LNCaP clone FGC (cell line): ENCODE results near the gene KCNG2.

Source experiments
- DNase-seq: peaks from one replicate; pipeline ENCODE4 v3.0.0-alpha.2; 2011; ENCODE audit warnings: low read depth
- H3K4me3 ChIP-seq: 2 replicates; pipeline ENCODE4 v1.5.1; 2011; ENCODE audit warnings: mild to moderate bottlenecking, low read depth, low read length, control low read depth
- TF ChIP-seq, protein P1 (sequence below): IDR thresholded peaks from 2 replicates; pipeline ENCODE4 v1.5.1; 2012; ENCODE audit warnings: mild to moderate bottlenecking; ENCODE audit not compliant: control insufficient read depth, insufficient read depth; ENCODE audit errors: extremely low read depth

The KCNG2 gene

DNA sequence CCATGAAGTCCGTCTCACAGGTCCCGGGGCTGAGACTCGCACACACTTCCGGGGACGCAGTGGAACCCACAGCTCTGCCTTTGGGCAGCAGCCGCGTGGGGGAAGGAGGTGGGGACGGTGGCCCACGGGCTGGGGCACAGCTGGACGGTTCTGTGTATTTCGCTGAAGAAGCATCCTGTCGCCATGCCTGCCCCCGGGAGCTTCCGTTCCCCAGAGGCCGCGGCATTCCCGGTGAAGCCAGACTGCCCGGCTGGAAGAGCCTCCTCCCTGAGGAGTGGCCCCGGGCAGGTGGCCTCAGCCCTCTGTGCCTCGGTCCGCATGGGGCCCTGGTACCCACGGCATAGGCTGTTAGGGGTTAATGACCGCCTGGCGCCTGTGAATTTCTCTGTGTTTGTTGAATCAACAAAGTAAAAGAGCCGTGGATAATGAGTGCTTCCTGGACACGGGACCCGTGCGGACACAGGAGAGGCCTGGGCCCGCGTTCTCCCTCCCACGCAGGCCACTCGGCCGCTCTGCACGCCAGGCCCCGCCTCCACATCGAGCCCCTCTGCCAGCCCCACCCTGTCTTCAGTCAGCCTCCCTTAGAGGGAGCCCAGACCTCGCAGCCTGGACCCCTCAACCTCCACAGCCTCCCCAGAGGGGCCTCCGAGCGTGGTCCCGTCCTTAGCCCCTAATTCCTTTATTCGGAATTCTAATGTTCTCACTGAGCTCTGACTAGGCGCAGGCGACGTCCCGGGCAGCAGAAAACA lies 51.0 kb downstream of the KCNG2 start:
- TF ChIP-seq, protein P1, sequence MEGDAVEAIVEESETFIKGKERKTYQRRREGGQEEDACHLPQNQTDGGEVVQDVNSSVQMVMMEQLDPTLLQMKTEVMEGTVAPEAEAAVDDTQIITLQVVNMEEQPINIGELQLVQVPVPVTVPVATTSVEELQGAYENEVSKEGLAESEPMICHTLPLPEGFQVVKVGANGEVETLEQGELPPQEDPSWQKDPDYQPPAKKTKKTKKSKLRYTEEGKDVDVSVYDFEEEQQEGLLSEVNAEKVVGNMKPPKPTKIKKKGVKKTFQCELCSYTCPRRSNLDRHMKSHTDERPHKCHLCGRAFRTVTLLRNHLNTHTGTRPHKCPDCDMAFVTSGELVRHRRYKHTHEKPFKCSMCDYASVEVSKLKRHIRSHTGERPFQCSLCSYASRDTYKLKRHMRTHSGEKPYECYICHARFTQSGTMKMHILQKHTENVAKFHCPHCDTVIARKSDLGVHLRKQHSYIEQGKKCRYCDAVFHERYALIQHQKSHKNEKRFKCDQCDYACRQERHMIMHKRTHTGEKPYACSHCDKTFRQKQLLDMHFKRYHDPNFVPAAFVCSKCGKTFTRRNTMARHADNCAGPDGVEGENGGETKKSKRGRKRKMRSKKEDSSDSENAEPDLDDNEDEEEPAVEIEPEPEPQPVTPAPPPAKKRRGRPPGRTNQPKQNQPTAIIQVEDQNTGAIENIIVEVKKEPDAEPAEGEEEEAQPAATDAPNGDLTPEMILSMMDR: no peak
- no peak for DNase-seq
- no peak overlapping the region for H3K4me3 ChIP-seq

DNA sequence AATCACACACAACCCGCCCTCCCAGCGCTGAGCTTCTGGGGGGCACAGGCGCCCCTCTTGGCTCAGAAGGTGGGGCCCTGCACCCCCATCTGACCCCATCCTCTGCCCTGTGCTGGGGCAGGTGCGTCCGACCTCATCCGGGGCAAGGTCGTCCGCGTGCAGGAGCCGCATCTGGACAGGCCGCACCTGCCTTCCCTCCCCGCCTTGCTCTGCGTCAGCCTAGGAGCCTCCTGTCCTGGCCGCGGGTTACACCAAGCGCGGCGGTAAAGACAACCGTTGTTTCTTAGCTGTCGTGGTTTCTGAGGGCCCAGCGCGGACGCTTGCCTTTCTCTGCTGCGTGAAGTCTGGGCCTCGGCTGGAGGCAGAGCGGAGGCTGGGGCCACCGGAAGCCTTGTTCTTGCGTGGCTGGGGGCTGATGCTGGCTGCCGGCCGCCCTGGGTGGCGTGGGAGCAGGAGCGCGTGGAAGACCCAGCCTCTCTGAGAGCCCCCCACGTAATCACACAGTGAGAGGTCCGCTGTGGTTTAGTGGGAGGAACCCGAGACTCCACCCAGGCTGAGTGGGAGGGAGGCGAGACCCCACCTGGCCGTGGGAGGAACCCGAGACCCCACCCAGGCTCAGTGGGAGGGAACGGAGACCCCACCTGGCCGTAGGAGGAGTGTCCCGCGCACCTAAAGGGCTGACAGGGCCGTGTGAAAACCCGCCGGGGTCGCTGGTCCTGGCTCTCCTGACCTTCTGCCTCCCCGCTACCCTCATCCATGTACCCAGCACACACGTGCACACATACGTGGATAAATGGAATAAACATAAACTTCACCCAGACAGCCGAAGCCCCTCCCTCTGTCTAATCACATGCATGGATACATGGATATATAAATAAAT lies 51.8 kb downstream of the KCNG2 start:
- H3K4me3 ChIP-seq: no peak overlapping the region
- TF ChIP-seq, protein P1: no peak
- no peak for DNase-seq

DNA sequence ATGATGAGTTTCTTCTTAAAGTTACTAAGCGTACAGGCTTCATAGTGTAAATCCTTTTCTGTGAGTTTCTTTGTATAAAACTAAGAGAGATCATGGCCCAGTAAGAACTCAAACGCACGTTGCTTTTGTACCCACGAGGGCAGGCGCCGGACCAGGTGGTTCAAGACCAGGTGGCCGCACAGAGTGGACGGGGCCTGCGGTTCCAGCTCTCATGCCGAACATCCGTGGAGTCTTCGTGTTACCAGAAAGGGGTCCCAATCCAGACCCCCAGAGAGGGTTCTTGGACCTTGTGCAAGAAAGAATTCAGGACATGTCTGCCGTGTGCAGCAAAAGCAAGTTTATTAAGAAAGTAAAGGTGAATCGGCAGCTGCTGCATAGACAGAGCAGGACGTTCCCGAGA lies 53.0 kb downstream of the KCNG2 start:
- DNase-seq: no peak
- no peak overlapping the region for H3K4me3 ChIP-seq
- TF ChIP-seq, protein P1: no peak

DNA sequence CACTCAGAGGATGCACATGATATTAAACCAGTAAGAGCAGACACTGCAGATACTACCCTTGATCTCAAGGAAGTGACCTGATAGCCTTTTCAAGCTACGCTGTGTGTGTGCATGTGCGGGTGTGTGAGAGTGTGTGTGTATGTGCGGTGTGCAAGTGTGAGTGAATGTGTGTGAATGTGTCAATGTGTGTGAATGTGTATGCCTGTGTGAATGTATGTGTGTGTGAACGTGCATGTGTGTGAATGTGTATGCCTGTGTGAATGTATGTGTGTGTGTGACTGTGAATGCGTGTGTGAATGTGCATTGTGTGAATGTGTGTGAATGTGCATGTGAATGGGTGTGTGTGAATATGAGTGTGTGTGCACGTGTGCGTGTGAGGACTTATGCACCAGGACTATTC lies 53.8 kb downstream of the KCNG2 start:
- DNase-seq: no peak
- no peak overlapping the region for H3K4me3 ChIP-seq
- TF ChIP-seq, protein P1: no peak

GRCh38 chr18:79851950-79852349 lies 54.2 kb downstream of the KCNG2 start:
- TF ChIP-seq, protein P1: no peak
- no peak overlapping the region for H3K4me3 ChIP-seq
- no peak for DNase-seq

DNA sequence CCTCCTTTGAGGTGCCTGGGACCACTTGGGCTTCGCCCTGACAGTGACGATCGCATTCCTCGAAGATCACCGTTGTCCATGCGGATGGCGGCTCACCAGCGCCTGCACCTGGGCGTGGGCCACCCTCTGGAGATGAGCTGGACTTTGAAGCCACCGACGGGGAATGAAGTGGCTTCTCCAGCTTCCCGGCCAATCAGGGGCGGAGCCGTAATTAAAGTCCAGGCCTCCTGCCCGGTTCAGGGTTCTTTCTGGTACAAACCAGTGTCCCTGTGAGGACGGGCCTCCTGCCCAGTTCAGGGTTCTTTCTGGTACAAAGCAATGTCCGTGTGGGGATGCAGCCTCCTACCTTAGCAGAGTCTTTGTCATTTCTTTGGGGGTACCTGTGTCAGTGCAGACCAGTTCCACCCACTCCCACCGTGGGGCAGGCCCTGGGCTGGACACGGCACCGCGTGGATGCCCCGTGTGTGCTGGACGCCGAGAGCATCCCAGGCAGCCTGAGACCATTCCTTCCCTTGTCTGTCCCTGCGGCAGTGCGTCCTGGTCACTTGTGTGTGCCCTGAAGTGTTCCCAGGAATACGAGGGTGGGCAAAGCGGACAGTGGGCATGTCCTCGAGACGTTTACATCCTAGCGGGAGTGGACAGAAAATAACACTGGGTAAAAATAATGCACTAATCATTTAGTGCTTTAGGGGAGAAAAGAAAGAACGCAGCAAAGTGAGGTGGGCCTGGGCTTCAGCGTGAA lies 55.0 kb downstream of the KCNG2 start:
- TF ChIP-seq, protein P1: no peak
- no peak for DNase-seq
- H3K4me3 ChIP-seq: no peak overlapping the region
